ENCODE results near the gene DDX25.

Gene DDX25

GRCh38 chr11:125938418-125938817 lies 34.1 kb downstream of the DDX25 start:
- Histone ChIP-seq H3K9me2 (ENCODE audit: low read depth, low read length) (no peaks in the 10 kb centered on the region), H3K27ac (ENCODE audit: low read depth, low read length, poor library complexity, severe bottlenecking) (no peak overlapping the region), H3K4me3 (ENCODE audit: low read depth, low read length, poor library complexity, severe bottlenecking) (no peak overlapping the region), H2AFZ (ENCODE audit: low read length) (no peak overlapping the region), H3K36me3 (ENCODE audit: insufficient read depth, low read length) (no peaks in the 10 kb centered on the region), H3K4me1 (ENCODE audit: insufficient read depth, low read length, severe bottlenecking) (no peaks in the 10 kb centered on the region), H3K9ac (ENCODE audit: low read length) (no peak overlapping the region), H3K9me3 (ENCODE audit: low read length) (no peaks in the 10 kb centered on the region), H3K79me2 (ENCODE audit: insufficient read depth, low read length) (no peaks in the 10 kb centered on the region), H3F3A (ENCODE audit: insufficient read depth, low read length) (no peaks in the 10 kb centered on the region), H3K27me3 (ENCODE audit: insufficient read depth, low read length) (no peaks in the 10 kb centered on the region), H4K20me1 (ENCODE audit: insufficient read depth, low read length) (no peaks in the 10 kb centered on the region), H3K4me2 (ENCODE audit: low read length) (no peak overlapping the region)
- TF ChIP-seq EZH2 (IDR thresholded peaks at IDR 0.05; ENCODE audit: borderline replicate concordance, low read length) (no peak), CTCF (IDR thresholded peaks at IDR 0.05; ENCODE audit: low read length) (no peak)

GRCh38 chr11:125939081-125939521 lies 34.8 kb downstream of the DDX25 start:
- H4K20me1 ChIP-seq (ENCODE audit: insufficient read depth, low read length), result no peaks in the 10 kb centered on the region
- no peaks in the 10 kb centered on the region for H3F3A ChIP-seq (ENCODE audit: insufficient read depth, low read length)
- no peak overlapping the region for H3K9ac ChIP-seq (ENCODE audit: low read length)
- H3K27ac ChIP-seq (ENCODE audit: low read depth, low read length, poor library complexity, severe bottlenecking), result no peak overlapping the region
- TF ChIP-seq CTCF (IDR thresholded peaks at IDR 0.05; ENCODE audit: low read length) (no peak), EZH2 (IDR thresholded peaks at IDR 0.05; ENCODE audit: borderline replicate concordance, low read length) (no peak)
- H3K4me3 ChIP-seq (ENCODE audit: low read depth, low read length, poor library complexity, severe bottlenecking), result no peak overlapping the region
- no peaks in the 10 kb centered on the region for H3K27me3 ChIP-seq (ENCODE audit: insufficient read depth, low read length)
- H3K9me3 ChIP-seq (ENCODE audit: low read length), result no peaks in the 10 kb centered on the region
- no peaks in the 10 kb centered on the region for H3K9me2 ChIP-seq (ENCODE audit: low read depth, low read length)
- H2AFZ ChIP-seq (ENCODE audit: low read length), result no peak overlapping the region
- H3K36me3 ChIP-seq (ENCODE audit: insufficient read depth, low read length), result no peaks in the 10 kb centered on the region
- H3K79me2 ChIP-seq (ENCODE audit: insufficient read depth, low read length), result no peaks in the 10 kb centered on the region
- H3K4me1 ChIP-seq (ENCODE audit: insufficient read depth, low read length, severe bottlenecking), result no peaks in the 10 kb centered on the region
- no peak overlapping the region for H3K4me2 ChIP-seq (ENCODE audit: low read length)

- H3K9ac ChIP-seq (ENCODE audit: low read length), result no peak overlapping the region
- H3K4me3 ChIP-seq (ENCODE audit: low read depth, low read length, poor library complexity, severe bottlenecking), result no peak overlapping the region
These were observed 35.8 kb downstream of the DDX25 start for GRCh38 chr11:125940145-125940544.

More at GRCh38 chr11:125940145-125940544, 35.8 kb downstream of the DDX25 start:
- H2AFZ ChIP-seq (ENCODE audit: low read length), result no peak overlapping the region
- no peak overlapping the region for H3K27ac ChIP-seq (ENCODE audit: low read depth, low read length, poor library complexity, severe bottlenecking)
- H3K4me1 ChIP-seq (ENCODE audit: insufficient read depth, low read length, severe bottlenecking), result no peaks in the 10 kb centered on the region
- H3K9me3 ChIP-seq (ENCODE audit: low read length), result no peaks in the 10 kb centered on the region
- H3K36me3 ChIP-seq (ENCODE audit: insufficient read depth, low read length), result no peaks in the 10 kb centered on the region
- no peak overlapping the region for H3K4me2 ChIP-seq (ENCODE audit: low read length)
- no peaks in the 10 kb centered on the region for H3K27me3 ChIP-seq (ENCODE audit: insufficient read depth, low read length)
- H3F3A ChIP-seq (ENCODE audit: insufficient read depth, low read length), result no peaks in the 10 kb centered on the region
- H4K20me1 ChIP-seq (ENCODE audit: insufficient read depth, low read length), result no peaks in the 10 kb centered on the region
- TF ChIP-seq CTCF (IDR thresholded peaks at IDR 0.05; ENCODE audit: low read length), result no peak
- TF ChIP-seq EZH2 (IDR thresholded peaks at IDR 0.05; ENCODE audit: borderline replicate concordance, low read length), result no peak
- H3K79me2 ChIP-seq (ENCODE audit: insufficient read depth, low read length), result no peaks in the 10 kb centered on the region
- H3K9me2 ChIP-seq (ENCODE audit: low read depth, low read length), result no peaks in the 10 kb centered on the region
